ENCODE data around the gene SPATA24.

SPATA24 gene

GRCh38 chr5:139389701-139390638 lies 13.9 kb downstream of the SPATA24 start, which contains the start of gene MZB1:
Gene MZB1, minus strand, starts transcription at chr5:139389913. Its CDS starts 57 bp downstream, at chr5:139389856.
- ATAC-seq = no peak
- TF ChIP-seq RARB (CRISPR knock-in tag; IDR thresholded peaks at IDR 0.05) = no peak
- TF ChIP-seq PPARA (CRISPR knock-in tag; IDR thresholded peaks at IDR 0.05; ENCODE audit: borderline replicate concordance) = no peak
- no peak for TF ChIP-seq ZNF70 (CRISPR knock-in tag; IDR thresholded peaks at IDR 0.05)
- TF ChIP-seq BACH2 (CRISPR knock-in tag; IDR thresholded peaks at IDR 0.05; ENCODE audit: borderline replicate concordance) = no peak
- no peak for TF ChIP-seq SNAI2 (CRISPR knock-in tag; IDR thresholded peaks at IDR 0.05)
- no peak for TF ChIP-seq CREB5 (CRISPR knock-in tag; IDR thresholded peaks at IDR 0.05; ENCODE audit: low read depth)
- no peak for TF ChIP-seq ARNTL (CRISPR knock-in tag; IDR thresholded peaks at IDR 0.05; ENCODE audit: borderline replicate concordance, low read depth)
- TF ChIP-seq ZNF565 (CRISPR knock-in tag; conservative IDR thresholded peaks at IDR 0.05; ENCODE audit: low read depth) = no peak
- no peak for TF ChIP-seq ZC3H10 (CRISPR knock-in tag; IDR thresholded peaks at IDR 0.05)

- TF ChIP-seq POU6F1 (CRISPR knock-in tag; IDR thresholded peaks at IDR 0.05; ENCODE audit: borderline replicate concordance, low read depth) = no peak
- TF ChIP-seq TCF4 (CRISPR knock-in tag; IDR thresholded peaks at IDR 0.05; ENCODE audit: borderline replicate concordance) = no peak
- no peak for TF ChIP-seq GLIS3 (CRISPR knock-in tag; IDR thresholded peaks at IDR 0.05)
- TF ChIP-seq TSHZ2 (CRISPR knock-in tag; IDR thresholded peaks at IDR 0.05) = no peak
- TF ChIP-seq CSDC2 (CRISPR knock-in tag; IDR thresholded peaks at IDR 0.05) = no peak
- TF ChIP-seq OSR1 (CRISPR knock-in tag; IDR thresholded peaks at IDR 0.05) = no peak
- no peak for TF ChIP-seq ZNF565 (CRISPR knock-in tag; conservative IDR thresholded peaks at IDR 0.05; ENCODE audit: low read depth)
- TF ChIP-seq CSRNP3 (CRISPR knock-in tag; IDR thresholded peaks at IDR 0.05) = no peak
- TF ChIP-seq PPARA (CRISPR knock-in tag; IDR thresholded peaks at IDR 0.05; ENCODE audit: borderline replicate concordance) = no peak
- no peak for TF ChIP-seq ZFP30 (CRISPR knock-in tag; IDR thresholded peaks at IDR 0.05)
- no peak for TF ChIP-seq TOX (CRISPR knock-in tag; IDR thresholded peaks at IDR 0.05; ENCODE audit: borderline replicate concordance)
- ATAC-seq = no peak
These were observed 15.6 kb downstream of the SPATA24 start for GRCh38 chr5:139388198-139388821.

GRCh38 chr5:139387611-139388197 lies 16.2 kb downstream of the SPATA24 start:
- no peak for ATAC-seq
- no peak for TF ChIP-seq OSR1 (CRISPR knock-in tag; IDR thresholded peaks at IDR 0.05)
- TF ChIP-seq PATZ1 (CRISPR knock-in tag; IDR thresholded peaks at IDR 0.05; ENCODE audit: borderline replicate concordance) = no peak
- no peak for TF ChIP-seq TOX (CRISPR knock-in tag; IDR thresholded peaks at IDR 0.05; ENCODE audit: borderline replicate concordance)
- no peak for TF ChIP-seq TCF4 (CRISPR knock-in tag; IDR thresholded peaks at IDR 0.05; ENCODE audit: borderline replicate concordance)
- TF ChIP-seq CSDC2 (CRISPR knock-in tag; IDR thresholded peaks at IDR 0.05) = no peak
- no peak for TF ChIP-seq ISL1 (CRISPR knock-in tag; IDR thresholded peaks at IDR 0.05)
- TF ChIP-seq TSHZ2 (CRISPR knock-in tag; IDR thresholded peaks at IDR 0.05) = no peak
- TF ChIP-seq RARB (CRISPR knock-in tag; IDR thresholded peaks at IDR 0.05) = no peak
- no peak for TF ChIP-seq PPARA (CRISPR knock-in tag; IDR thresholded peaks at IDR 0.05; ENCODE audit: borderline replicate concordance)
- TF ChIP-seq ZFP30 (CRISPR knock-in tag; IDR thresholded peaks at IDR 0.05) = no peak
- TF ChIP-seq ZNF565 (CRISPR knock-in tag; conservative IDR thresholded peaks at IDR 0.05; ENCODE audit: low read depth) = no peak
- no peak for TF ChIP-seq CREB5 (CRISPR knock-in tag; IDR thresholded peaks at IDR 0.05; ENCODE audit: low read depth)
- TF ChIP-seq ZNF70 (CRISPR knock-in tag; IDR thresholded peaks at IDR 0.05) = no peak

Data from SK-N-SH treated with all-trans-retinoic acid at 6 μM for 48 hours (cell line).